Hepatocyte (in vitro differentiated cells): Measurements from ENCODE around the gene ADGRL3.

Source experiments
- CTCF ChIP-seq: fragments of 200-600 bp; sonication (generic); IDR thresholded peaks from 2 replicates; pipeline ENCODE4 v1.5.1; 2016; ENCODE audit warnings: antibody characterized with exemption, mild to moderate bottlenecking; ENCODE audit not compliant: poor library complexity
- EZH2 ChIP-seq: fragments of 200-600 bp; sonication (generic); IDR thresholded peaks from 2 replicates; pipeline ENCODE4 v1.6.1; 2016; ENCODE audit warnings: antibody characterized with exemption, mild to moderate bottlenecking, borderline replicate concordance
- EZH2phosphoT487 ChIP-seq: fragments of 200-600 bp; sonication (generic); IDR thresholded peaks from one replicate; pipeline ENCODE4 v1.6.1; 2018; ENCODE audit warnings: antibody characterized with exemption, mild to moderate bottlenecking, low read depth, moderate library complexity; ENCODE audit not compliant: unreplicated experiment, severe bottlenecking

GRCh38 chr4:61397174-61397573, 197.0 kb downstream of the ADGRL3 start:
- TF ChIP-seq CTCF (no peak), EZH2 (no peak), EZH2phosphoT487 (no peak)
